HepG2 (cell line): Measurements from ENCODE around the gene UBE4A. TPM values are rescaled to one million over a fixed set of nuclear protein-coding genes. Genes with fewer than 3 reads are reported as not detected.

ENCODE experiments used
- CBX2 ChIP-seq, 2 experiments: fragments of 200-600 bp in 1 of 2; sonication (generic); formaldehyde crosslinking in 1 of 2; IDR thresholded peaks; 2 replicates each; pipeline versions ENCODE4 v1.7.0 to v1.8.1; 2018 to 2022; ENCODE audit warnings: low read depth in 2 of 2, low read length in 1 of 2, mild to moderate bottlenecking in 1 of 2, missing genetic modification reagents in 1 of 2
- DPF2 ChIP-seq: sonication (generic); formaldehyde crosslinking; IDR thresholded peaks from 2 replicates; pipeline ENCODE4 v1.4.0; 2020; ENCODE audit warnings: mild to moderate bottlenecking, low read depth, missing genetic modification reagents, borderline replicate concordance
- EP300 ChIP-seq, 3 experiments: sonication (generic) in 1 of 3; formaldehyde crosslinking in 1 of 3; IDR thresholded peaks; 2 replicates each; pipeline versions ENCODE4 v1.5.1 to v1.6.1; 2011 to 2020; ENCODE audit warnings: low read depth in 2 of 3, low read length in 2 of 3, borderline replicate concordance in 1 of 3, improper control_type of control experiment in 1 of 3, mild to moderate bottlenecking in 1 of 3, missing genetic modification reagents in 1 of 3, moderate library complexity in 1 of 3
- FOXP4 ChIP-seq: sonication (generic); formaldehyde crosslinking; IDR thresholded peaks from 2 replicates; pipeline ENCODE4 v1.4.0; 2020; ENCODE audit warnings: missing genetic modification reagents
- GPN1 ChIP-seq: sonication (generic); formaldehyde crosslinking; IDR thresholded peaks from 2 replicates; pipeline ENCODE4 v1.5.1; 2020; ENCODE audit warnings: missing genetic modification reagents, borderline replicate concordance
- HOXA9 ChIP-seq: sonication (generic); formaldehyde crosslinking; IDR thresholded peaks from 2 replicates; pipeline ENCODE4 v1.8.1; 2022; ENCODE audit warnings: missing genetic modification reagents, mild to moderate bottlenecking, moderate library complexity, borderline replicate concordance
- HOXD1 ChIP-seq: sonication (generic); formaldehyde crosslinking; IDR thresholded peaks from 2 replicates; pipeline ENCODE4 v1.5.0; 2020; ENCODE audit warnings: missing genetic modification reagents
- SIN3A ChIP-seq: IDR thresholded peaks from 2 replicates; pipeline ENCODE4 v1.6.1; 2011; ENCODE audit warnings: low read depth, mild to moderate bottlenecking, control low read depth, low read length, borderline replicate concordance
- SOX6 ChIP-seq, 2 experiments: fragments of 450-650 bp in 1 of 2; sonication (generic) in 1 of 2; formaldehyde crosslinking in 1 of 2; IDR thresholded peaks; 2 replicates each; pipeline versions ENCODE4 v1.4.0 to v1.6.1; 2017 to 2020; ENCODE audit warnings: antibody characterized with exemption in 1 of 2, mild to moderate bottlenecking in 1 of 2, missing genetic modification reagents in 1 of 2
- U2AF1 ChIP-seq: fragments of 200-400 bp; formaldehyde crosslinking; optimal IDR thresholded peaks from 2 replicates; pipeline ENCODE3; 2017; ENCODE audit warnings: mild to moderate bottlenecking, low read depth, low read length
- USF2 ChIP-seq, 2 experiments: sonication (generic) in 1 of 2; formaldehyde crosslinking in 1 of 2; IDR thresholded peaks; 2 replicates each; pipeline versions ENCODE4 v1.5.1 to v1.6.1; 2011 to 2020; ENCODE audit warnings: borderline replicate concordance in 1 of 2, low read depth in 1 of 2, low read length in 1 of 2, mild to moderate bottlenecking in 1 of 2, missing genetic modification reagents in 1 of 2, moderate library complexity in 1 of 2
- ZMYM2 ChIP-seq: sonication (generic); formaldehyde crosslinking; IDR thresholded peaks from 2 replicates; pipeline ENCODE4 v1.8.0; 2022; ENCODE audit warnings: mild to moderate bottlenecking, missing genetic modification reagents
- ZNF256 ChIP-seq: sonication (generic); formaldehyde crosslinking; conservative IDR thresholded peaks from 2 replicates; pipeline ENCODE4 v1.4.0; 2020; ENCODE audit warnings: missing genetic modification reagents
- ZNF432 ChIP-seq: sonication (generic); formaldehyde crosslinking; IDR thresholded peaks from 2 replicates; pipeline ENCODE4 v1.5.0; 2020; ENCODE audit warnings: missing genetic modification reagents, mild to moderate bottlenecking, borderline replicate concordance
- ZNF510 ChIP-seq: sonication (generic); formaldehyde crosslinking; IDR thresholded peaks from 2 replicates; pipeline ENCODE4 v1.4.0; 2020; ENCODE audit warnings: low read depth, mild to moderate bottlenecking, missing genetic modification reagents
- ZNF570 ChIP-seq: sonication (generic); formaldehyde crosslinking; IDR thresholded peaks from 2 replicates; pipeline ENCODE4 v1.4.0; 2020; ENCODE audit warnings: mild to moderate bottlenecking, missing genetic modification reagents, borderline replicate concordance
- ZNF687 ChIP-seq: sonication (generic); formaldehyde crosslinking; IDR thresholded peaks from 2 replicates; pipeline ENCODE4 v1.5.1; 2020; ENCODE audit warnings: mild to moderate bottlenecking, missing genetic modification reagents, moderate library complexity
- ZNF75D ChIP-seq: sonication (generic); formaldehyde crosslinking; IDR thresholded peaks from 2 replicates; pipeline ENCODE4 v1.8.1; 2023; ENCODE audit warnings: missing genetic modification reagents, mild to moderate bottlenecking, borderline replicate concordance
- ZSCAN20 ChIP-seq: sonication (generic); formaldehyde crosslinking; IDR thresholded peaks from 2 replicates; pipeline ENCODE4 v1.4.0; 2020; ENCODE audit warnings: missing genetic modification reagents, mild to moderate bottlenecking, borderline replicate concordance
- polyA plus RNA-seq, 8 experiments: library from polyadenylated mRNA; depleted of rRNA in 3 of 8; stranded (reverse) in 7 of 8; unstranded in 1 of 8; fragments of >200 nt; fragmentation: Illumina TruSeq in 4 of 8; extraction: Trizol in 4 of 8; gene quantifications; 2 replicates each; pipeline versions ENCODE4 v1.2.1 to v1.2.3, GENCODE V29; 2011 to 2016; ENCODE audit warnings: low read depth in 4 of 8, missing spikeins in 1 of 8, mixed read lengths in 1 of 8; ENCODE audit not compliant: insufficient read depth in 1 of 8
- total RNA-seq, 5 experiments: library from RNA; depleted of rRNA; stranded (reverse); fragments of >200 nt; fragmentation: Illumina TruSeq; extraction: Trizol; gene quantifications; 2 replicates each; pipeline ENCODE4 v1.2.3, GENCODE V29; 2016; ENCODE audit warnings: low read depth in 1 of 5

UBE4A gene
- total and polyA plus RNA-seq, 2 of the 13 experiments (the other 11 are each of a cell fraction or from before 2014, with no cell fraction given): 15.1 to 32.7 TPM

- TF ChIP-seq FOXP4 (CRISPR knock-in tag) (peak; percentile 50; the same call in 1 of the 2 replicates), ZNF432 (CRISPR knock-in tag) (no peak), ZNF256 (CRISPR knock-in tag) (no peak), ZNF570 (CRISPR knock-in tag) (no peak), ZNF510 (CRISPR knock-in tag) (no peak), ZNF687 (CRISPR knock-in tag) (peak; percentile 86), ZNF75D (CRISPR knock-in tag) (no peak), ZMYM2 (CRISPR knock-in tag) (peak; percentile 97), HOXD1 (CRISPR knock-in tag) (no peak), EP300 (IDR thresholded peaks at IDR 0.05; ENCODE audit: low read depth in 2 of 2, low read length in 2 of 2) (peak in 1 of 2 experiments; percentile 33; a peak in 1 of 4 replicates), EP300 (CRISPR knock-in tag; IDR thresholded peaks at IDR 0.05; ENCODE audit: borderline replicate concordance) (no peak), DPF2 (CRISPR knock-in tag) (no peak), SIN3A (peak; percentile 95), GPN1 (CRISPR knock-in tag) (no peak), ZSCAN20 (CRISPR knock-in tag) (no peak), SOX6 (IDR thresholded peaks at IDR 0.05) (no peak), SOX6 (CRISPR knock-in tag; IDR thresholded peaks at IDR 0.05) (peak; percentile 30; the same call in 1 of the 2 replicates), CBX2 (IDR thresholded peaks at IDR 0.05; ENCODE audit: low read depth, low read length) (no peak), CBX2 (CRISPR knock-in tag; IDR thresholded peaks at IDR 0.05; ENCODE audit: low read depth) (no peak), HOXA9 (CRISPR knock-in tag) (no peak), USF2 (IDR thresholded peaks at IDR 0.05; ENCODE audit: low read depth, low read length) (no peak), USF2 (CRISPR knock-in tag; IDR thresholded peaks at IDR 0.05; ENCODE audit: borderline replicate concordance) (no peak), U2AF1 (no peak)
These were observed at the start of gene UBE4A (continued) for GRCh38 chr11:118359295-118359958.
